HUDEP-2 (cell line): ENCODE measurements around the gene PLPPR3.
A peak's percentile ranks its signal among the peaks of the same experiment; 100 is the strongest.

Source experiments
- DNase-seq, 76 experiments: peaks; one replicate each; lab custom pipeline; 2025; ENCODE audit not compliant: unreplicated experiment in 76 of 76; lab: John Stamatoyannopoulos, UW

PLPPR3 gene

DNA sequence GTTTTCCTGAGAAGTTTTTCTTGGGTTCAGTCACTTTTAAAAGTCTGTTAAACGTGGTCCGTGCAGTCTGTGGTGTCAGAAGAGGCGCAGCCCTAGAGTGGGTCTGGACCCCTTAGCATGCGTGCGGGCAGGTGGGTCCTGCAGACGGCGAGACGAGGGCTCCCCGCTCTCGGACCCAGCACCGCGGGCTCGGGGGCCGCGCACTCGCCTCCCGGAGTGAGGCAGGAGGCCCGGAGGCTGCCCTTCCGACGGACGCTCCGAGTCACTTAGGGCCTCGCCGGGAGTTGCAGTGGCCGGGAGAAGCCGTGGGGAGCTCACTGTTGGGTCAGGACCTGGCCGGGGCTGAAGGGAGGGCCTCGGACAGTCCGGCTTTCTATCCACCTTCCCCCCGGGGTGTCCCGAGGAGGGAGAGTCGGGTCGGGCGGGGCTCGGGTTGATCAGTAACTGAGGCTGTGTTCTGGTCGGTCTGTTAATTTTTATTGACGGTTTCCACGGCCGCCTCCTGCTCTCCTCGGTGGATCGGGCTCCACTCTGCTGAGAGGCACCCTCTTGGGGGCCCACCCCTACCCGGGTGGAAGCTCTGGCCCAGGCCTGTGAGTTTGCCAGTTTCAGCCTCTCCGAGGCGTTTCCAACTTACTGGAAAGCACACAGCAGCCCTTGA is 23.2 kb downstream of the PLPPR3 start:
- DNase-seq, result peak in 15 of 76 experiments; percentile 26 to 58 (median 44)

DNA sequence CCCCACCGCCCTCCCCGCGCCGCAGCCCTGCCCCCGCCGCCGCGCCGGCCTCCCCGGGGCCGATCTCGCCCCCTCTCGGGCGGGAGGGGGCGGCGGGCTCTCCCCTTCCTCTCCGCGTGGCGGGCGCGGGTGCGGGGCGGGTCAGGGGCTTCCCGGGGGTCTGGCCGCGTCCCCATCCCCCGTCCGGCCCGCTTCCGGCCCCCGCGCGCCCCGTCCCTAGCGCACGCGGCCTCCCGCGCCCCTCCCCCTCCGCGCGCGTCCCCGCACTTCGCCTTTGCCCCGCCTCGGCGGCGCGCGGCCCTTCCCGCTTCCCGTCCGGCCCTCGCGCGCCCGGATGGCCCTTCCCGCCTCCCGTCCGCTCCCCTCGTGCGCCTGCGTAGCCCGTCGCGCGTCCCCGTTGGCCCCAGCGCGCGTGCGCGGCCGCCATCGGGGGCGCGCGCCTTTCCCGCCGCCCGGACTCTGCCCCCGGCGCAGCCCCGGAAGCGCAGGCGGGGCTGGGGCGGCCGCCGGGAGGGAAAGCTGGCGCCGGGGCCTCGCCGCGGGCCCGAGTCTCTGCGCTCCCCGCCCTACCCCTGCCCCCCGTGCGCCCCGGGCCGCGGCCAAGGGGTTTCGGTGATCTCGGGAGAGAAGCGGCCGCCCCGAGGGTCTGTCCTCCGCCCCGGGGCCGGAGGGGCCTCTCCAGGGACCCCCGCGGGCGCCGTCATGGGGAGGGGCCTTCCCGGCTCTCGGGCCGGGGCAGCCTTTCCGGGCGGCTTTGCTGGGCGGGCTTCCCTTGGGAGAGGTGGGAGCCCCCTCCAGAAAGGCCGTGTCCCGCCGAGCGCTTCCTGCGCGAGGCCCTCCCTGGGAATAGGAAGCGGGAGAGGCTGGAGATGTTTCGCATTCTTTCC is 24.0 kb downstream of the PLPPR3 start:
- peak in 71 of 76 experiments; percentile 28 to 92 (median 88) for DNase-seq

DNA sequence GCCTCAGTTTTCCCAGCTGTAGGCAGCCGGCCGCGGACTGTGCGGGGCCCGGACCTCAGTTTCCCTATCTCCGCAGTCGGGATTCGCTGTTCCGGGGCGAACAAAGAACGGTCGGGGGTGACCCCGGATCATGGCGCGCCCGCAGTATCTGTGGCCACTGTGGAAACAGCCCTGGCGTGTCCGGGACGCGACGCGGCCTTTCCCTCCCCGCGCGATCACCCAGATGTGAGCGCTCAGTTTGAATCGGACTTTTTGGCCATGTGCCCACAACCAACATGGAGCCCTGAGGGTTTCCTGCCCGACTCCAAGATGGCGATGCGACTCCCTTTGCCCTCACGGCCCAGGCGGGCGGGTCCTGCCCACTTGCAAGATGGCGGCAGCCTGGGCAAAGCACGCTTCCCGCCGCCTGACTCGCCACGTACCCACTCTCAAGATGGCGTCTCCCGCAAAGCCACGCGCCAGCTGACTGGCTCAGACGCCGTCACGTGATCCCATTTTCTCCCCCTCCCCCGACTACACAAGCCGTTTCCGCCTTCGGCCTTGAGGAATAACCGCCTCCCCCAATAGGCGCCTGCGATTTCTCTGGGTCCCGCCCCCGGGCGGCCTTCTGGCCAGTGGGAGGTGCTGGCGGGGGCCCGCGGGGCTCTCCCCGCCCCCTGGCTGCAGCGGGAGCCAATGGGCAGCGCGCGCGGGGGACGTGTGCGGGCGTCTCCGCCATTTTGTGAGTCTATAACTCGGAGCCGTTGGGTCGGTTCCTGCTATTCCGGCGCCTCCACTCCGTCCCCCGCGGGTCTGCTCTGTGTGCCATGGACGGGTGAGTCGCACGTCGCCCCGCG is 24.8 kb downstream of the PLPPR3 start, which contains the start of gene PTBP1:
TSS of gene PTBP1 (plus strand) at position 761 of the 836 bp plus-strand sequence. CDS start at position 807, 46 bp downstream.
- peak in 75 of 76 experiments; percentile 97 to 100 (median 100) for DNase-seq

DNA sequence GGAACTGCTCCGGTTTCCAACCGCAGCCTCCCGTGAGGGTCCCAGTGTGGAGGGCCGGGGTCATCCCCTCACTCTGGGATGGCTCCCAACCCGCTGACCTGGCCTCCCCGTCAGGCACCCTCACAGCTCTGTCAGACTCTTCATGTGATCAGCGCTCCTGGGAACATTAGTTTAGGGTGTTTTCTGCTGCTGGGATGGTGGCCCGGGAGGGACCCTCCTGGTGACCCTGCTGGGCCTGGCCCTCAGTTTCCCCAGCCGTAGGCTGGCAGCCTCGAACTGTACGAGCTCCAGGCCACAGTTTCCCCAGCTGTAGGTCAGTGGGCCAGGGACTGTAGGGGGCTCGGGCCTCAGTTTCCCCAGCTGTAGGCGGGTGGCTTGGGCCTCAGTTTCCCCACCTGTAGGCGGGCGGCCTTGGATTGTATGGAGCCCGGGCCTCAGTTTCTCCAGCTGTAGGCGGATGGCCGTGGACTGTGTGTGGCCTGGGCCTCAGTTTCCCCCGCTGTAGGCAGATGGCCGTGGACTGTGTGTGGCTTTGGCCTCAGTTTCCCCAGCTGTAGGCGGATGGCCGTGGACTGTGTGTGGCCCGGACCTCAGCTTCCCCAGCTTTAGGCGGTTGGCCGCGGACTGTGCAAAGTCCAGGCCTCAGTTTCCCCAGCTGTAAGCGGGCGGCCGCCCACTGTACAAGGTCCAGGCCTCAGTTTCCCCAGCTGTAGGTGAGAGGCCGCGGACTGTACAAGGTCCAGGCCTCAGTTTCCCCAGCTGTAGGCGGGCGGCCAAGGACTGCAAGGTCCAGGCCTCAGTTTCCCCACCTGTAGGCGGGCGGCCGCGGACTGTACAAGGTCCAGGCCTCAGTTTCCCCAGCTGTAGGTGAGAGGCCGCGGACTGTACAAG is 25.8 kb downstream of the PLPPR3 start:
- DNase-seq, result no peak

DNA sequence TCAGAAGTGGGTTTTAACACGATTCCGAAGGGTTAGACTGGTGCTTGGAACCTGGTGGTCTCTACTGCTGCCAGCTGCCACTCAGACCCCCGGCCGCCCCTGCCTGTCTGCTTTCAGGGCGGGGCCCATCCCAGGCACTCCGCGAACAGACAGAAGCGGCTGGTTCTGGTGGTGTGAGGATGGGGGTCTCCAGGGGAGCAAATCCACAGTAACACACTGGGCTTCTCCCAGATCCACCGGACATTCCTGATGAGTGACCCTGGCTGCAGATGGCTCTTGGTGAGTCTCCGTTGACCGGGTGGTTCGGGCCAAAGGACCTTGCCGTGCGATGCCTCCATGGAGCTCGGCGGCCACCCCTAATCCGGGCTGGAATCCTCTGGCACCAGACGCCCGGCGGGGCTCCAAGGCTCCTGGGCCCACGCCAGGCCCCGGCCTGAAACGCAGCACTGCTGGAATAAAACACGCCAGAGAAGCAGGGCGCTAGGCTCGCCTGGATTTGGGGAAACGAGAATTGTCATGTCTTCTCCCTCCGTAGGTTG is 26.6 kb downstream of the PLPPR3 start:
- DNase-seq, result no peak

GRCh38 chr19:793806-794205 is 27.9 kb downstream of the PLPPR3 start:
- no peak for DNase-seq

DNA sequence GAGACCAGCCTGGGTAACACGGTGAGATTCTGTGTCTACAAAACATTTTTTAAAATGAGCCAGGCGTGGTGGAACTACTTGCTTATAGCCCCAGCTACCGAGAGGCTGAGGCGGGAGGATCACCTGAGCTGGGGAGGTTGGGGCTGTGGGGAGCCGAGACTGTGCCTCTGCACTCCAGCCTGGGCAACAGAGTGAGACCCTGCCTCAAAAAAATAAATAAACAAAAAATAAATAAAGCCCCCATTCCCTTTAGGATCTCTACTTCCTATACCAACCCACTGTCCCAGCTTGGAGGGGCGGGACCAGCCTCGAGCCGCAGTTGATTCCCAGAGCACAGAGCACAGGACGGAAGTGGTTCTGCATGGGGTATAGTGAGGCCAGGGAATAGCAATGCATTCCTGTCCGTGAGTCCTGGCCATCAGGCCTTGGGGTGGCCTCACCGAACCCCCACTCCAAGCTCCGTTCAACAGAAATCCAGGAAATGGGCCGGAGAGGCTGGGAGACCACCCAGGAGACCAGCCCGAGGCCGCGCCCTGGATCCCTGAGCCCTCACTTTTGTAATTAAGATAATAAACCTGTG is 29.4 kb downstream of the PLPPR3 start:
- peak in 21 of 76 experiments; percentile 33 to 74 (median 50) for DNase-seq

DNA sequence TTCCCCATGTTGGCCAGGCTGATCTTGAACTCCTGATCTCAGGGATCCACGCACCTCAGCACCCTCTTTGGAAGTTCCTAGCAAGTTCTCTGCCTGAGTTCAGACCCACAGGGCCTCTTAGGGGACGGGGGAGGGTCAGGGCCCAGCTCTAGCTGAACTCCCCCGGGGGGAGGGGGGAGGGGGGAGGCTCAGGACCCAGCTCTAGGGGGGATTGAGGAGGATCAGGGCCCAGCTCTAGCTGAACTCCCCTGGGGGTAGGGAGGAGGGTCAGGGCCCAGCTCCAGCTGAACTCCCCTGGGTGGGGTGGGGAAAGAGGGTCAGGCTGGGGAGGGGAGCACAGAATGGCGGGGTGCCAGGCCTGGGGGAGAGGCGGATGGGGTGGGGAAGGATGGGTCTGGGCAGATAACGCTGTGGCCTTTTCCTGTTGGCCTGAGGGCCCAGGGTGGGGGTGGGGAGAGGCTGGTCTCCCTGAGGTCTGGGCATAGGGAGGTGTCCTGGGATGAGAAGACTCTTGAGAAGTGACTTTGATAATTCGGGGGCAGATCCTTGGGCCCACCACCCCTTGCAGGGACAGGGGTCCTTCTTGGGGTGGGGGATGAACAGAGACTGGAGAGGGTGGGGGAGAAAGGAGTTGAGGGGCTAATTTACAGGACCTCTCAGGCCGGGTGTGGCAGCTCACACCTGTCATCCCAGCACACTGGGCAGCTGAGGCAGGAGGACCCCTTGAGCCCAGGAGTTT is 30.0 kb downstream of the PLPPR3 start:
- peak in 69 of 76 experiments; percentile 41 to 97 (median 81) for DNase-seq

DNA sequence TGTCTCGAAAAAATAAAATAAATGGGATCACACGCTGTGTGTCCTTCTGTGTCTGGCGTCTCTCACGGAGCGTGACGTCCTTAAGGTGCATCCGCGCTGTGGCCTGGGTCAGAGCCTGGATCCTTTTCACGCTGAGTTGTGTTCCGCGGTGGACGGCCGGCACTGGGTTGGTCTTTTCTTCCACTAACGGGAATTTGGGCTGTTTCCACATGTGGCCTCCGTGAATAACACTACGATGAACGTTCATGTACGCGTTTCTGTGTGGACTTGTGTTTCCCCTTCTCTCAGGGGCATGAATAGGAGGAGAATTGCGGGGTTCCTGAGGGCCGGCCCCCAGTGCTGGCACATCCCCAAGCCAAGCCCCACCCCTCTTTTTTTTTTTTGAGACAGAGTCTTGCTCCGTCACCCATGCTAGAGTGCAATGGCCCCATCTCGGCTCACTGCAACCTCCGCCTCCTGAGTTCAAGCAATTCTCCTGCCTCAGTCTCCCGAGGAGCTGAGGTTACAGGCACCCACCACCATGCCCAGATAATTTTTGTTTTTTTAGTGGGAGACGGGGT is 30.7 kb downstream of the PLPPR3 start:
- DNase-seq, result no peak

DNA sequence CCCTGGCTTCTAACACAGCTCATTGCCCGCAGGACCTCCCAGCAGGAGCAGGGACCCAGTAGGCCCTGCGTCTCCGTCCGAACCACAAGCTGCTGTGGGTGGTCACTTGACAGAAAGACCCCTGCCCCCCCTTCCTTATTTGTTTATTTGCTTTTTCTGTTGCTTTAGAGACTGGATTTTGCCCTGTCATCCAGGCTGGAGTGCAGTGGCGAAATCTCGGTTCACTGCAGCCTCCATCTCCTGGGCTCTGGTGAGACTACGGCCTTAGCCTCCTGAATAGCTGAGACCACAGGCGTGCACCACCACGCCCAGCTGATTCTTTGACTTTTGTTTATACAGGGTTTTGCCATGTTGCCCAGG is 32.1 kb downstream of the PLPPR3 start:
- DNase-seq, result no peak

- no peak for DNase-seq
These were observed 32.6 kb downstream of the PLPPR3 start for GRCh38 chr19:788983-789700.

GRCh38 chr19:788686-788982 is 33.1 kb downstream of the PLPPR3 start:
- no peak for DNase-seq

DNA sequence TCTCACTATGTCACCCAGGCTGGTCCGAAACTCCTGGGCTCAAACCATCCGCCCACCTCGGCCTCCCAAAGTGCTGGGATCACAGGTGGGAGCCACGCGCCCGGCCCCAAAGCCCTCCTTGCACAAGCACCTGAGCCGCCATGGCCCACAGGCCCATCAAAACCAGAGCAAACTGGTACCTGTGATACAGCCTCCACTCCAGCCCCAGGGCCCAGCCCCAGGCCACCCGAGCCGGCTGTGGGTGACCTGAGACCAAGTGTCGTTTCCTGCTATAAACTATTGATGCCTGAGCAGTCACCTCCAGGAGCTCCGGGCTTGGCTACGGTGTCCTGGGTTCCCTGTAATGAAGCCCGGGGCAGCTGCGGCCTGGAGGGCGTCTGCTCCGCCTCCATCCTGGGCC is 34.2 kb downstream of the PLPPR3 start:
- DNase-seq, result no peak

GRCh38 chr19:784541-784940 is 37.2 kb downstream of the PLPPR3 start:
- DNase-seq, result no peak

DNA sequence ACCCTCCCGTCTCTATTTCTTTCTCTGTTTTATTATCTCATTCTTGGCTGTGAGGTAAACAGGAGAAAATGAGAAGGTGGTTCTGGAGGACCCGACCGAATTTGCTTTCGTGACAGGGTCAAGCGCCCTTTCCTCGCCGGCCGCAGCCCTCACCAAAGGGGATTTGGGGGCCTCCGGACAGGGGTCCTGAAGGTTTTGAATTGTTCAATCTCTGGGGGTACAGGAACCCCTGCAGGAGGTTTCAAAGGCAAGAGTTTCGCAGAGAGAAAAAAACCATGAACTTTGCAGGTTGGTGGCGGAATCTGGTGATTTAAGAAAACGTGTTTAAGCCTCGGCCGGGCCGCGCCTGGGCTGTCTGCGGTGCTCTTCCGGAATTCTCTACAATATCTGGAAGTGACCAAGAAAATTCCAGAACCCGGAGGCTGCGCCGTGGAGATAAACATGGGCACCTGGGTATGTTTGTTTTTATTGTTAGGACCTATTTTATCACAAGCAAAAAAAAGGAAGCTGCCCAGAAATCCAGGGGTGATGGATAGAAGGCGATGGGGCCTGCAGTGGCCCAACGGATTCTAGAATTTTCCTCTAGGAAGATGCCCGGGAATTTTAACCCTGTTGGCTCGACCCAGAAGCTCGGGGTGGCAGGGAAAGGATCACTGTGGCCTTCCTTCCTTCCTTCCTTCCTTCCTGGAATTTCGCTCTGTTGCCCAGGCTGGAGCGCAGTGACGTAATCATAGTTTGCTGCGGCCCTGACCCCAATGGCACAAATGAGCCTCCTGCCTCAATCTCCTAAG is 38.7 kb downstream of the PLPPR3 start:
- no peak for DNase-seq

DNA sequence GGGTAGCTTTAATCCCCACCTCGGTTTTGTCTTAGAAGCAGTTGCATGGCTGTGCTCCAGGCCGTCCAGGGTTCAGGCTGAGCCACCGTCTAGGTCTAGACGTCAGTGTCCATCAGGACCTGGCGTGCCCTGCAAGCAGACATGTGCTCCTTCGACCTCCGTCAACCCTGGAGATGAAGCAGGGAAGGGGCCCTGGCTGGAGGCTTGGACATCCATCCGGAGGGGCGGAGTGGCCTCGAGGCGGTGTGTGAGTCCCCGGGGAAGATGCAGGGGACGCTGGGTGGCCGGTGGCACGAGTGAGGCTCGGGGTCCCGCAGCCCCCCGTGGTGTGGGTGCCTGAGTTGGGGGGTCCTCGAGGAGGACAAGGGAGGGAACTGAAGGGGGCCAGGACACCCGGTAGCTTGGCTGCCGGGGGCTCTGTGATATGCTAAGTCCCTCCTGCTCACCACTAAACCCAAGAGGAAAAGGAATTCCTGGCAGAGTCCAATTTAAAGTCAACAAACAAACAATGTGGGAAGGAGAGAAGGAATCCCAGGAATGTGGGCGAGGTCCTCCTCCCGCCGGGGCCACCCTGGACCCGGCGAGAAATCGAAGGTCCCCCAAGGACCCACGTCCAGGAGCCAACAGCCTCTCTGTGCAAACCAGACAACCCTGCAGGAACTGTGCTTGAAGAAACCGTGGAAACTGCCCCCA is 39.4 kb downstream of the PLPPR3 start:
- DNase-seq, result no peak

GRCh38 chr19:781800-782184 is 40.0 kb downstream of the PLPPR3 start:
- DNase-seq, result no peak
